Central memory CD8-positive, alpha-beta T cell (primary cell): Measurements from ENCODE around the gene UTP11.

ENCODE experiments used
- ATAC-seq: fragments of 150-1000 bp; cut with Tn5 transposase; replicated peaks from 2 replicates; pipeline ENCODE4 v1.10.0; 2022; ENCODE audit warnings: mild to moderate bottlenecking, moderate FRiP score, moderate number of reproducible peaks; ENCODE audit not compliant: poor library complexity, severe bottlenecking; ENCODE audit errors: extremely low read depth
- DNase-seq, 2 donors: peaks; one replicate each; pipeline ENCODE4 v3.0.0; 2021; ENCODE audit warnings: low spot score in 2 of 2
- H3K27ac Mint-ChIP-seq: one replicate; pipeline ENCODE4 v1.8.0; 2022; ENCODE audit warnings: low read depth, mild to moderate bottlenecking, moderate library complexity, mixed read lengths
- H3K27me3 Mint-ChIP-seq: one replicate; pipeline ENCODE4 v1.8.0; 2022; ENCODE audit warnings: mixed read lengths
- H3K36me3 Mint-ChIP-seq: one replicate; pipeline ENCODE4 v1.8.0; 2022; ENCODE audit warnings: mild to moderate bottlenecking, moderate library complexity, mixed read lengths; ENCODE audit not compliant: insufficient read depth
- H3K4me1 Mint-ChIP-seq: one replicate; pipeline ENCODE4 v1.8.0; 2022; ENCODE audit warnings: mixed read lengths
- H3K4me3 Mint-ChIP-seq: one replicate; pipeline ENCODE4 v1.8.0; 2022; ENCODE audit warnings: mild to moderate bottlenecking, moderate library complexity, mixed read lengths
- H3K9me3 Mint-ChIP-seq: one replicate; pipeline ENCODE4 v1.8.0; 2022; ENCODE audit warnings: mixed read lengths

Gene UTP11

DNA sequence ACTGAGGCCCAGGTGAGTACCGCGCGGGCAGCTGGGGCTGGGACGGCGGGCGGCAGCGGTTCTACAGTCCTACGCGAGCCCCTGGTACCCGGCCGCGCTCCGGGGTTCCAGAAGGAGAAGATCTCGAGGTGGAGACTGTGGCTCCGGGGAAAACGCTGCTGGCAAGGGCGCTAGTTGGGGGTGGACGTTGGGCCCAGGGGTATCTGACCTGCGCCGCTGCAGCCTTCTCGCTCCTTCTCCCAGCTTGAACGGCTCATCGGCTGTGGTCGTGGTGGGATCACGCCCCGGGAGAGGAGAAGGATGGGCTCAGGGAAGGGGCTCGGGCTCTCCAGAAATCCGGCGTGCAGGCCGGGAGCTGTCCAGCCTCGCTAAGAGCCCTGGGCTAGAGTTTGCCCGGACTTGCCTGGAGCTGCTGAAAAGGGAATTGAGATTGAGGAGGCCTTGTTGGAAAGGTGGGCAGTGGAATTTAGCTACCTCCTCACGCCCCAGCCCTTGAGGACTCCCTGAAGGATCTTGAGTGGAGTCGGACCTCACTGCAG, 35.1 kb downstream of the UTP11 start:
- ATAC-seq (no peak), DNase-seq (no peak)
- Mint-ChIP-seq H3K27ac (peak overlapping the region; percentile 19), H3K36me3 (peaks cover 8% of the 10 kb centered on the region), H3K4me3 (peak overlapping the region; percentile 76), H3K27me3 (peaks cover 24% of the 10 kb centered on the region), H3K9me3 (no peaks in the 10 kb centered on the region), H3K4me1 (peaks cover 19% of the 10 kb centered on the region)

DNA sequence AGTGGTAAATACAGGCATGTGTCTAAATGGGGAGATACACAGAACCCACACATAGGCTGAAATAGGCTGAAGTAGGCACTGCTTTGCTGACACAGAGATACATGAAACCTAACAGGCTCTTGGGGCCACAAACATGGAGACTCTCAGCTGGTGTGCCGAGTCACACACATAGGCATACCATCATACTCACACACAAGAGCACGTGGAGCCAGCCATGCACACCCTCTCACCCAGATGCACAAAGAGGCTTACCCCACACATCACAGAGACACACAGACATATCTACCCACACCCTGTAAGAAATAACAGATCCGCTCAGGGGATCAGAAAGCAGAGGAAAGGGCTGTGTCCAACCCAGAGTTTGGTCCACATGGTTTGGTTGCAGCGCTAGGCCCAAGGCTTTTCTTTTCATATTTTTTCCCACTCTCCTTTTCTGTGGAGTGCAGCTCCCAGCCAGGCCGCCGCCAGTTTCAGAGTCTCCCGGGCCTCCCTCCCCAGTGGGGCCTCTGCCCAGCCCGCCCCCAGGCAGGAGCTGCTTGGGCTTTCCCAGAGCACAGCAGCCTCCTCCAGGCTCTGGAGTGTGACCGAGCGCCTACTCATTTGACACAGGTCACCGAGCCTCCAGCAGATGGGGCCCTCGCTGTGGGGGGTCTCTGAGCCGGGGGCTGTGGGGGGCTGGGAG, 38.0 kb downstream of the UTP11 start:
- Mint-ChIP-seq H3K27me3 (peaks cover 5% of the 10 kb centered on the region), H3K4me3 (no peak overlapping the region), H3K27ac (no peak overlapping the region), H3K9me3 (no peaks in the 10 kb centered on the region), H3K4me1 (peaks cover 21% of the 10 kb centered on the region), H3K36me3 (peaks cover 9% of the 10 kb centered on the region)
- DNase-seq (no peak), ATAC-seq (no peak)

DNA sequence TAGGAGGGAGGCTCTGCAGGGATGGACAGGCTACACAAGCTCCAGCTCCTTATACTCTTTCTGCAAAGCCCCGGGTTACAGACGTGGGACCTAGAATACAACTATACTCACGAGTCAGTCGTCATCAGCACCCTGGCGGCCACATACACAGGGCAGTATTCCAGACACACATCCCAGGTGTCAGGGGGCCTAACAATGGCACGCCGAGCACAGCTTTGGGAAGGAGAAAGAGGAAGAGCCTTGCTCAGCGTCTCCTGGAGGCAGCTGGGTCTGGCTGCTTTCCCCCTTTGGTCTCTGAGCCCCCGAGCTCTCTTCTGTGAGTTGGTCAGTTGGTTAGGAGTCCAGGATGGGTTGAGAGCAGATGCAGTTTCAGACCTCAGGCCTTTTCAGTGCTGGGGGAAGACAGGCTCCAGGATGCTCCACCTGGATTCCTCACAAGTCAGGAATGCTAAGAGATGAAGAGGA, 38.6 kb downstream of the UTP11 start:
- peaks cover 21% of the 10 kb centered on the region for H3K4me1 Mint-ChIP-seq

DNA sequence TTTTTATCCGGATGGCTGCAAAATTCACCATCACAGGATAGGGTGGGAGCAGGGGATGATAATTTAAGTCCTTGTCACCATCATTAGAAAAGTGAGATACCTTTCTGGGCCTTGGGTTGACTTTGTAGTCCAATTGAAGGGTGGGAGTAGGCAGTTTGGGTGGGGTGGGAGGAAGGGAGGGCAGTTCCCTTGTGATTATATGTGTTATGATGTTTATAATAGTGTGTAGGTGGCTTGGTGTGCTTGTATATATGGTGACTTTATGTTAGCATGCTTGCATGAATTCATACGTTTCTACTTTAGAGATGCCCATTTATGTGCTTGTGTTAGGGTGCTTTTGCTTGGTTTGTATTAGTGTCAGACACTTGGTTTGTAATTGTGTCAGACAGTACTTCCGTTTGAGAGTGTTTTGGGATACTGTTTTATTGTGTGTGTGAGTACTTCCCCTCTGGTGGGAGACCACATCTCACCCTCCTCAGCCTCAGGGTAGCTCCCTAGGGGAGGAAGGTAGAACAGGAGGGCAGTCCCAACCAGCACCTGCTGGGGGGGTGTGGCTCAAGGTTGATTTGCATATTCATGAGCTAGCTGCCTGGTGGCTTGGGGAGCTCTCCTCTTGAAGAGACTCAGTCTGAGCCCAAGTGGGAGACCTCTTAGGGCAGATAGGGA, 40.3 kb downstream of the UTP11 start:
- peaks cover 21% of the 10 kb centered on the region for H3K4me1 Mint-ChIP-seq
- H3K27ac Mint-ChIP-seq: peak overlapping the region; percentile 78
- DNase-seq: peak in 1 of 2 donors; percentile 20
- peak; percentile 88 for ATAC-seq
- peaks cover 10% of the 10 kb centered on the region for H3K27me3 Mint-ChIP-seq
- H3K4me3 Mint-ChIP-seq: no peak overlapping the region
- peaks cover 6% of the 10 kb centered on the region for H3K36me3 Mint-ChIP-seq
- H3K9me3 Mint-ChIP-seq: no peaks in the 10 kb centered on the region

More for the DNA sequence above, 38.6 kb downstream of the UTP11 start:
- peaks cover 9% of the 10 kb centered on the region for H3K36me3 Mint-ChIP-seq
- H3K9me3 Mint-ChIP-seq: no peaks in the 10 kb centered on the region
- H3K4me3 Mint-ChIP-seq: no peak overlapping the region
- no peak overlapping the region for H3K27ac Mint-ChIP-seq
- peaks cover 10% of the 10 kb centered on the region for H3K27me3 Mint-ChIP-seq
- ATAC-seq: no peak
- no peak for DNase-seq

DNA sequence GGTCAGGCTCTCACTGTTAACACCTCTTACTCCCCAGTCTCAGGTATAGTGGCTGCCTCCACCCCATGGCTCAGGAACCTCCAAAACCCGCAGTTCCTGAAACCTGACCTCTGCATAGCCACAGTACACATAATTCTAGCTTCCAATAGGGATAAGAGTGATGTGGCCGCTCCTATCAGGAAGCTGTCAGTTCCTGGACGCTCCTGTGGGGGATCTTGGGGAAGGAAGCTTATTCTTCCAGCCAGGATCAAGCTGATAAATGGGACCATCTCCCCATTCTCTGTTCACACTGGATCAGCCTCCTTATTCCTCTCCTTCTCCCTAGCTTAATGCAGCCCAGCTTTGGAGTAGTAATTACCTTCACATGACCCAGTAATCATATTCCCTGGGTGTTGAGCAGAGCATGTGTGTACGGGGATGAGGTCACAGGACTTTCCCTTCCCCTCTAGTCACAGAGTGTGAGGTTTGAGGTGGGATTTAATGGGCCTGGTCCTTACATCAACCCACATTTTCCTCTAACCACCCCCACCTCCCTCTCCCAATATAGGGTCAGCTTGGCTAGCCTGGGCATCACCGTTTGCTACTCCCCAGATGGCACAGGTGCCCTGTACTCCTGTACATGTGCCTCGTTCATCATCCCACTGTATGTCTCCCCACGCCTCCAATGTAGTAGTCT, 41.0 kb downstream of the UTP11 start:
- DNase-seq (no peak), ATAC-seq (no peak)
- H3K4me3 Mint-ChIP-seq: no peak overlapping the region
- peaks cover 21% of the 10 kb centered on the region for H3K4me1 Mint-ChIP-seq
- peak overlapping the region; percentile 78 for H3K27ac Mint-ChIP-seq
- peaks cover 10% of the 10 kb centered on the region for H3K27me3 Mint-ChIP-seq
- H3K9me3 Mint-ChIP-seq: no peaks in the 10 kb centered on the region
- peaks cover 6% of the 10 kb centered on the region for H3K36me3 Mint-ChIP-seq

DNA sequence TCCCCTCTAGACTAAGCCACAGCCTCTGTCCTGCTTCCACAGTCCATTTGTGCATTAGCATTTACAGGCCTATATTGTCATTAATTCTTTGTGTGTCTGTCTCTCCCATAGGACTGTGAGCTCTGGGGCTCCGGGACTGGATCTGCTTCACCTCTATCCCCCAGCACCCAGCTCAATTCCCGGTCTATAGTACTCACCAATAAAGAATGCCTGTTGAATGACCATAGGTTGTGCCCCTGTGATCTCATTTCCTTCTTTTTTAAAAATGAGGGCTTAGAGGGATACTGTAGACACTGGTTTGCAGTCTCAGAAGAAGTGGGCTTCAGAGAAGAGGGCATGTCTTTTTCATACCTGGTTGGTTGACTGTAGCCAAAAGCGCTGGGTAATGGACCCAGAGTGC, 42.9 kb downstream of the UTP11 start:
- H3K27ac Mint-ChIP-seq: no peak overlapping the region
- no peak for DNase-seq
- peaks cover 3% of the 10 kb centered on the region for H3K36me3 Mint-ChIP-seq
- H3K4me3 Mint-ChIP-seq: no peak overlapping the region
- peaks cover 21% of the 10 kb centered on the region for H3K4me1 Mint-ChIP-seq
- peaks cover 10% of the 10 kb centered on the region for H3K27me3 Mint-ChIP-seq
- no peak for ATAC-seq
- no peaks in the 10 kb centered on the region for H3K9me3 Mint-ChIP-seq

DNA sequence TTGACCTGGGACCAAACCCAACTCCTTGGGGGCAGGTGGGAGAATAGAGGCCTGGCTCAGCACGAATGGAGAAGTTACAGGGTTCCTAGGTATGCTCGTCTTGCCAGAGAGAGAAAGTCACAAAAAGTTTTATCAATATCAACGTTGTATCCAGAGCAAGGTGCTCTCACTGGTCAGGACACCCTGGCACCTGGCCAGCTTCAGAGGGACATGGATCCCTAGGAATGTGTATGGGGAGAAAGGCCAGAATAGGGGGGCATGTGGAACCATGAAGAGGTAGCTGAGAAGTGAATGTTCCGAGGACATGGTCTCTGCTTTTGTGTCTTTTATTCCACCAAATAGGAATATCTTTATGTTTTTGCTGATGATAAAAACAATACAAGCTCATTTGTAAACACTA, 43.4 kb downstream of the UTP11 start:
- Mint-ChIP-seq H3K36me3 (peaks cover 3% of the 10 kb centered on the region), H3K4me3 (no peak overlapping the region), H3K27me3 (peaks cover 12% of the 10 kb centered on the region), H3K4me1 (peaks cover 21% of the 10 kb centered on the region), H3K27ac (no peak overlapping the region), H3K9me3 (no peaks in the 10 kb centered on the region)
- ATAC-seq: no peak
- DNase-seq: no peak

DNA sequence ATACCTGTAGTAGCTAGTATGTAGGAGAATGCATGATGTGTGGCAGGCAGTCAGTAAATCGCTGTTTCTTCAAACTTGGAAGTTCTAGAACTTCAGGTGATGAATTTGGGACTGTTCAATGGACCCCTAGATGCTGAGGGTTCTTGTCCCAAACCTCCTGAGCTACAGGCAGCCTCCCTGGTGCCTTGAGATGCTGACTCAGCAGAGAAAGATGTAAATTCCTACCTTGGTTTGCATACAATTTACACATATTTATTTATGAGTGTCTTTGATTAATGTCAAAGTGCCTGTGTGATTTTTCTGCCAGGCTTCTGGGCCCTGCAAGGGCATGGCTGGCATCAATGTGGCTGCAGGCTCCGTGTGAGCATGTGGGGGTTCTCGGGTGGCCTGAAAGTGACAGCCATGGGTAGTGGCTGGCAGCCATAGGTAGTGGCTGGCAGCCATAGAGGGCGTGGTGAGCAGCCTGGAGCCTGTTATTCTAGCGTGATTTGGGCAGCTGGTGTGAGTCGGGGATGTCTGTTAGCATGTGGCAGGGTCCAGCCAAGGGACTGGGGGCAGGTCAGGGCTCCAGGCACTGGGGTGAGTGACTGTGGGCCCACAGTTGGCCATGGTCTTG, 47.2 kb downstream of the UTP11 start:
- ATAC-seq (no peak), DNase-seq (no peak)
- Mint-ChIP-seq H3K4me3 (no peak overlapping the region), H3K4me1 (no peaks in the 10 kb centered on the region), H3K27me3 (peaks cover 23% of the 10 kb centered on the region), H3K27ac (peak overlapping the region; percentile 32), H3K36me3 (no peaks in the 10 kb centered on the region), H3K9me3 (no peaks in the 10 kb centered on the region)

DNA sequence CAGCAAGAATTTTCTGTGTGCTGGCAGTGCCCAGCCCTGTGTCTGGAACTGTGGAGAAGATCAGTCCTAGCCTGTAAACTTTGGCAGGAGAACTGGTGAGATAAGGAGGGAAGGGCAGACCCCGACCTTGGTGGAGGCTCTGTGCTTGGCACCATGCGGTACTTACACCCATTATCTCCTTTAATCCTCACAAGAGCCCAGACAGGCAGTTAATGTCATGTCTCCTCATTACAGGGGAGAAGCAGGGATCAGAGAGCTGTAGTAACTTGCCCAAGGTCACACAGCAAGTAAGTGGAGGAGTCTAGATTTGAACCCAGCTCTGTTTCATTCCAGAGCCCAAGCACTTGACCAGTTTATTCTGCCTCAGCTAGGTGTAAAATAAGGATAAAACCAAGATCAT, 48.0 kb downstream of the UTP11 start:
- H3K27me3 Mint-ChIP-seq: peaks cover 18% of the 10 kb centered on the region
- DNase-seq (no peak), ATAC-seq (no peak)
- H3K27ac Mint-ChIP-seq: no peak overlapping the region
- H3K36me3 Mint-ChIP-seq: no peaks in the 10 kb centered on the region
- H3K9me3 Mint-ChIP-seq: no peaks in the 10 kb centered on the region
- no peaks in the 10 kb centered on the region for H3K4me1 Mint-ChIP-seq
- no peak overlapping the region for H3K4me3 Mint-ChIP-seq

DNA sequence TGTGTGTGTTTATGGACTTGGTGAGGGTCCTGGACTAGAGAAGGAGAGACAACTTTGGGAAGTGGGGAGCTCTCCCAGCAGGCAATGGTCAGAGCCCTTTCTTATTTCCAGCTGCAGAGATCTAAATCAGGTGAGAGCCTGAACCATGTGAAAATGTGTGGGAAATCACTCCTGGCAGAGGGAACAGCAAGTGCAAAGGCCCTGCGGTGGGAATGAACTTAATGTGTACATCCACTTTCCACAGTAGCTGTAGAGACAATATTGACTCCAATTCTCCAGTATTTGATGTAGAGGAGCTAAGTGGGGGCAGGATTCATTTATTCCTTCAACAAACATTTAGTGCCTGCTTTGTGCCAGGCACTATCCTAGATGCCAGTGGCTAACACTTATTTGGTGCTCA, 48.8 kb downstream of the UTP11 start:
- H3K36me3 Mint-ChIP-seq: no peaks in the 10 kb centered on the region
- H3K4me3 Mint-ChIP-seq: no peak overlapping the region
- H3K27me3 Mint-ChIP-seq: peaks cover 13% of the 10 kb centered on the region
- peak overlapping the region; percentile 36 for H3K27ac Mint-ChIP-seq
- no peaks in the 10 kb centered on the region for H3K9me3 Mint-ChIP-seq
- no peak for ATAC-seq
- no peak for DNase-seq
- H3K4me1 Mint-ChIP-seq: no peaks in the 10 kb centered on the region

DNA sequence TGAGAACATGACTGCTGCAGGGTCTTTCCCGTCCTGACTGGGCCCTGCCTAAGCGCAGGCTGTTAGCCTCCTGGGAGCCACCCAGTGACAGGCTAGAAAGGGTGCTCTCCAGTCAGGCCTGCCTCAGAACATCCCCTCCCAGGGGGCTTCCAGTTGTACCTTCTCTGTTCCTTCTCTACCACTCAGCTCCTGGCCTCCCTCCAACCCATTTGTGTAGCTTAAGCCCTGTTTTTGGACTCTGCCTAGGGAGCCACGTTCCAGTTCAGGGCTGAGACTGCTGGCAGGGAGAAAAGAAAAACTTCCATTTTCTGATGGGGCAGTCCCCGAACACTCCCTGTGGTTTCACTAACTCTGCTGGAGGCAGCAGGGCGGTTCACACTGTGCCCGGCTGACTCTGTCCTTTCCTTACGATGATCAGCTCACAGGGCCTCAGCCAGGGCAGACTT, 49.4 kb downstream of the UTP11 start:
- ATAC-seq (no peak), DNase-seq (no peak)
- Mint-ChIP-seq H3K36me3 (no peaks in the 10 kb centered on the region), H3K9me3 (no peaks in the 10 kb centered on the region), H3K27ac (no peak overlapping the region), H3K4me3 (no peak overlapping the region), H3K4me1 (no peaks in the 10 kb centered on the region), H3K27me3 (peaks cover 13% of the 10 kb centered on the region)
